ENCODE data around the gene MRPL50.

The MRPL50 gene

GRCh38 chr9:101350285-101350684, 48.1 kb downstream of the MRPL50 start:
- DNase-seq (ENCODE audit: insufficient read length, low spot score) (no peak), FAIRE-seq (no peak)

GRCh38 chr9:101342595-101342994, 55.8 kb downstream of the MRPL50 start:
- DNase-seq (ENCODE audit: insufficient read length, low spot score) (no peak), FAIRE-seq (no peak)

DNA sequence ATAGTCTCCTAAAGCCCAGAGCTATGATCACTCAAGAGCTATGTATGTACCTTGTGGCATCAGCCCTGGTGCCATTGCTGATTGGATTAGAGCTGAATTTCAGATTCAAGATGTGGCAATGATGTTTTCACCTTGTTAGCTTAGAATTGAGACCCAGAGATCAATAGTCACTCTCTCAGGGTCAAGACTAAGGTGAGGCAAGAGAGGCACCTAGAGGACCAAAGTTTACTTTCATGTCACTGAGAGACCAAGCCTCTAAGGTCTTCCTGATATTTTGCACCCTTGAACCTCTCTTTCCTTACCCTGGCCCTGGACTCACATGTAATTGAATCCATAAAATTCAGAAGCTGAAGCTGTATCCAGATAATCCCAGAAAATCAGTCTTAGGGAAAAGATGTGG, 56.5 kb downstream of the MRPL50 start:
- FAIRE-seq (no peak), DNase-seq (ENCODE audit: insufficient read length, low spot score) (no peak)

Measured in HTR-8/SVneo (cell line).